ENCODE results near the gene RITA1.

The RITA1 gene

GRCh38 chr12:113154351-113154973 is 31.1 kb upstream of the RITA1 start:
- no peak for DNase-seq

GRCh38 chr12:113155060-113155459 is 30.5 kb upstream of the RITA1 start:
- DNase-seq, result no peak

GRCh38 chr12:113155646-113156045 is 29.9 kb upstream of the RITA1 start:
- no peak for DNase-seq

- DNase-seq, result no peak
These were observed 28.2 kb upstream of the RITA1 start for GRCh38 chr12:113157218-113157859.

- DNase-seq, result no peak
These were observed 26.9 kb upstream of the RITA1 start for GRCh38 chr12:113158439-113159203.

GRCh38 chr12:113159937-113160336 is 25.6 kb upstream of the RITA1 start:
- no peak for DNase-seq

- no peak for DNase-seq
These were observed 24.0 kb upstream of the RITA1 start for GRCh38 chr12:113161415-113162016.

- no peak for DNase-seq
These were observed 23.2 kb upstream of the RITA1 start for GRCh38 chr12:113162102-113163029.

GRCh38 chr12:113163030-113163360 is 22.5 kb upstream of the RITA1 start:
- no peak for DNase-seq

GRCh38 chr12:113164014-113164413 is 21.5 kb upstream of the RITA1 start:
- no peak for DNase-seq

GRCh38 chr12:113165521-113166450 is 19.7 kb upstream of the RITA1 start:
- DNase-seq, result no peak

GRCh38 chr12:113167868-113168267 is 17.7 kb upstream of the RITA1 start:
- no peak for DNase-seq

GRCh38 chr12:113169697-113170096 is 15.8 kb upstream of the RITA1 start:
- no peak for DNase-seq

GRCh38 chr12:113170457-113170856 is 15.1 kb upstream of the RITA1 start:
- no peak for DNase-seq

GRCh38 chr12:113170926-113171325 is 14.6 kb upstream of the RITA1 start:
- DNase-seq, result no peak

GRCh38 chr12:113171543-113171942 is 14.0 kb upstream of the RITA1 start:
- no peak for DNase-seq

- no peak for DNase-seq
These were observed 13.3 kb upstream of the RITA1 start for GRCh38 chr12:113172185-113172584.

GRCh38 chr12:113173081-113173698 is 12.3 kb upstream of the RITA1 start:
- DNase-seq, result no peak

- DNase-seq, result peak; percentile 80
These were observed 10.8 kb upstream of the RITA1 start for GRCh38 chr12:113174461-113175384.

- no peak for DNase-seq
These were observed 6.5 kb upstream of the RITA1 start for GRCh38 chr12:113179023-113179422.
